ENCODE results near the gene PTPN20. TPM values are rescaled to one million over a fixed set of nuclear protein-coding genes. Genes with fewer than 3 reads are reported as not detected.

The PTPN20 gene
- total and polyA plus RNA-seq, 2 of the 4 experiments (the other 2 are of a cell fraction), result 0.14 TPM; not detected in 1

DNA sequence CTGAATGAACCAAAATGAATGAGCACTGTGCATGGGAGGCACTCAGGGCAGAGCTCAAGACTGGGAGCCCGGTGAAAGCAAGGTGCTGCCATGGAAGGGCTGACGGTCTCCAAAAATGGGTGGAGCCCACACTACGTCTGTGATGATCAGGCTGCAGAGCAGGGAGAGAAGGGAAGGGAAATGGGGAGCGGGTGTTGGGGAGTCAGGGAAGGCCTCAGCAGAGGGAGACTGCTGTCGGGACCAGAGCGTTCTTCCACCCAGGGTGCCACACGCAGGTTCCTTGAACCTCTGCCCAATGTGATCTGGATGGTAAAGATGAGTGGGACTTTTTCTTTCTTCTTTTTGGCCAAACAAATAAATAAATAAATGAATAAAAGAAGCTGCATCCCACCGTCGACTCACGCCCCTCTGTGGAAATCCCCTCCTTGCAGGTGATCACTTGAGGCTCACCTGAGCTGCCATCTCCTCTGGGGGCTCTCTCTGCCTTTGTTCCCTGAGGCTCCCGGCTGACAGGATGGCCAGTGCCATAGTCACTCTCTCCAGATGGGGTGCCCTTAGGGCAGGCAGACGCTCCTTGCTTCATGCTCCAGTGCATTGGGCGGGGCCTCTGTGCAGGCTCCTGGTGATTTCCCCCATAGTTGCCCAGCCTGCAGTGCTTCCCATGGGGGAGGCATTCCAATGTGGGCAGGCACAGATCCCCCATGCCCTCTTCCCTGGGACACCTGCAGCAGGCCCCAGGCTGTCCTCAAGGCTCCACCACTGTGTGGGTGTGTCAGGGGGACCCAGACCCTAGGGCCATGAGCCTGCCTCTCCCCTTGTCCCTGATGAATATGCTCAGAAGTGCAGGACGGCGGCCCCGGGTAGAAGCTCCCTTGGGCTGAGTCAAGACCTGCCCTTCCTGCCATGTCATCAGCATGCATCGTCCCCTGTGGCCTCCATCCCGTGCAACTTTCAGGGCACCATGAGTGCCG, 131.8 kb downstream of the PTPN20 start:
- Histone ChIP-seq H4K5ac (ENCODE audit: low read depth, low read length) (no peak overlapping the region), H3K27ac (ENCODE audit: insufficient read depth, low read length) (no peak overlapping the region), H3K18ac (ENCODE audit: low read depth, low read length) (no peak overlapping the region), H3K14ac (replicated peaks; ENCODE audit: low read depth, low read length) (no peak overlapping the region), H2BK120ac (ENCODE audit: low read depth, low read length) (no peak overlapping the region), H2BK20ac (ENCODE audit: low read depth, low read length) (no peak overlapping the region), H2AK9ac (replicated peaks; ENCODE audit: low read depth, low read length, poor library complexity) (no peak overlapping the region), H3K79me1 (ENCODE audit: low read depth in 1 of 2, low read length in 2 of 2) (no peaks in the 10 kb centered on the region), H3K23ac (ENCODE audit: low read depth, low read length) (no peak overlapping the region), H3K4me2 (ENCODE audit: low read depth, low read length) (no peak overlapping the region), H4K20me1 (ENCODE audit: insufficient read depth, low read length) (no peaks in the 10 kb centered on the region), H3K56ac (ENCODE audit: extremely low read depth, insufficient read depth, low read length) (no peak overlapping the region), H3K27me3 (ENCODE audit: control insufficient read depth, insufficient read depth, low read length) (peaks cover 10% of the 10 kb centered on the region), H4K8ac (ENCODE audit: low read depth in 2 of 2, low read length in 2 of 2) (no peak overlapping the region), H4K91ac (ENCODE audit: insufficient read depth, low read depth, low read length) (no peak overlapping the region), H3K4me1 (ENCODE audit: control insufficient read depth, insufficient read depth, low read length) (peaks cover 3% of the 10 kb centered on the region; the same call in 1 of the 2 replicates), H3K9me1 (ENCODE audit: insufficient read depth, low read length) (no peaks in the 10 kb centered on the region), H2AFZ (replicated peaks; ENCODE audit: low read length, poor library complexity) (no peak overlapping the region), H3K36me3 (ENCODE audit: control insufficient read depth, insufficient read depth, low read length) (no peaks in the 10 kb centered on the region), H3K9ac (ENCODE audit: low read depth, low read length) (no peak overlapping the region), H2AK5ac (ENCODE audit: low read depth, low read length) (no peak overlapping the region), H3K9me3 (ENCODE audit: control insufficient read depth, insufficient read depth, low read length) (no peaks in the 10 kb centered on the region), H2BK15ac (ENCODE audit: low read depth, low read length) (no peak overlapping the region), H3K4ac (ENCODE audit: low read depth, low read length) (no peak overlapping the region), H2BK5ac (ENCODE audit: low read depth, low read length, poor library complexity, severe bottlenecking) (no peak overlapping the region), H3K4me3 (ENCODE audit: insufficient read depth, low read depth, low read length) (no peak overlapping the region)
- TF ChIP-seq POLR2A (IDR thresholded peaks at IDR 0.05; ENCODE audit: low read depth, low read length), result no peak
- TF ChIP-seq RFX5 (IDR thresholded peaks at IDR 0.05; ENCODE audit: low read depth, low read length), result no peak
- no peak for TF ChIP-seq MAZ (IDR thresholded peaks at IDR 0.05; ENCODE audit: borderline replicate concordance, low read depth, low read length)
- TF ChIP-seq, protein P1, sequence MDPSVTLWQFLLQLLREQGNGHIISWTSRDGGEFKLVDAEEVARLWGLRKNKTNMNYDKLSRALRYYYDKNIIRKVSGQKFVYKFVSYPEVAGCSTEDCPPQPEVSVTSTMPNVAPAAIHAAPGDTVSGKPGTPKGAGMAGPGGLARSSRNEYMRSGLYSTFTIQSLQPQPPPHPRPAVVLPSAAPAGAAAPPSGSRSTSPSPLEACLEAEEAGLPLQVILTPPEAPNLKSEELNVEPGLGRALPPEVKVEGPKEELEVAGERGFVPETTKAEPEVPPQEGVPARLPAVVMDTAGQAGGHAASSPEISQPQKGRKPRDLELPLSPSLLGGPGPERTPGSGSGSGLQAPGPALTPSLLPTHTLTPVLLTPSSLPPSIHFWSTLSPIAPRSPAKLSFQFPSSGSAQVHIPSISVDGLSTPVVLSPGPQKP (IDR thresholded peaks at IDR 0.05; ENCODE audit: borderline replicate concordance, low read depth, low read length), result no peak
- TF ChIP-seq, protein P2, sequence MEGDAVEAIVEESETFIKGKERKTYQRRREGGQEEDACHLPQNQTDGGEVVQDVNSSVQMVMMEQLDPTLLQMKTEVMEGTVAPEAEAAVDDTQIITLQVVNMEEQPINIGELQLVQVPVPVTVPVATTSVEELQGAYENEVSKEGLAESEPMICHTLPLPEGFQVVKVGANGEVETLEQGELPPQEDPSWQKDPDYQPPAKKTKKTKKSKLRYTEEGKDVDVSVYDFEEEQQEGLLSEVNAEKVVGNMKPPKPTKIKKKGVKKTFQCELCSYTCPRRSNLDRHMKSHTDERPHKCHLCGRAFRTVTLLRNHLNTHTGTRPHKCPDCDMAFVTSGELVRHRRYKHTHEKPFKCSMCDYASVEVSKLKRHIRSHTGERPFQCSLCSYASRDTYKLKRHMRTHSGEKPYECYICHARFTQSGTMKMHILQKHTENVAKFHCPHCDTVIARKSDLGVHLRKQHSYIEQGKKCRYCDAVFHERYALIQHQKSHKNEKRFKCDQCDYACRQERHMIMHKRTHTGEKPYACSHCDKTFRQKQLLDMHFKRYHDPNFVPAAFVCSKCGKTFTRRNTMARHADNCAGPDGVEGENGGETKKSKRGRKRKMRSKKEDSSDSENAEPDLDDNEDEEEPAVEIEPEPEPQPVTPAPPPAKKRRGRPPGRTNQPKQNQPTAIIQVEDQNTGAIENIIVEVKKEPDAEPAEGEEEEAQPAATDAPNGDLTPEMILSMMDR (conservative IDR thresholded peaks at IDR 0.05; ENCODE audit: low read depth, low read length), result no peak
- TF ChIP-seq RAD21 (IDR thresholded peaks at IDR 0.05; ENCODE audit: low read length), result no peak
- TF ChIP-seq CHD1 (IDR thresholded peaks at IDR 0.05; ENCODE audit: low read depth, low read length), result no peak
- TF ChIP-seq SMC3 (IDR thresholded peaks at IDR 0.05; ENCODE audit: low read depth, low read length), result no peak
- dilution Hi-C loops (cut with HindIII; ENCODE audit: low sequenced_read_pairs, unreplicated experiment) (no loop called here), intact Hi-C loops (cut with micrococcal nuclease) (no loop called here), in situ Hi-C loops (cut with MboI; ENCODE audit: low sequenced_read_pairs) (no loop called here)
- POLR2A ChIA-PET (ENCODE audit: unreplicated experiment), result no interaction called here
- BruUV-seq (replicated peaks), result no TSS peak
- DNase-seq, result no peak
- CTCF ChIA-PET, result no interaction called here
- WGBS, 2 experiments (ENCODE audit: extremely low coverage in 2 of 2, insufficient read length in 1 of 2), result 76% methylated on average over 5 of the region's 19 CpGs; no CpG with 5 or more reads in 1 of the 2 experiments
- ATAC-seq (ENCODE audit: low read depth), result no peak

All from IMR-90 (cell line).